HL-60 (cell line): ENCODE results near the gene MYBPHL.
A peak's percentile ranks its signal among the peaks of the same experiment; 100 is the strongest.

Experiments used
- DNase-seq, 2 experiments: peaks; one replicate each; pipeline ENCODE4 v3.0.0-alpha.2; 2010 to 2020; ENCODE audit warnings: low read depth in 1 of 2, low spot score in 1 of 2
- H3K27ac ChIP-seq: fragments of 250-450 bp; sonication (Bioruptor Pico); replicated peaks from 2 replicates; pipeline ENCODE4 v1.5.1; 2020; ENCODE audit warnings: mild to moderate bottlenecking, moderate library complexity
- H3K27me3 ChIP-seq: fragments of 250-450 bp; sonication (Bioruptor Pico); 2 replicates; pipeline ENCODE4 v1.5.1; 2021; ENCODE audit warnings: mild to moderate bottlenecking, moderate library complexity; ENCODE audit not compliant: insufficient read depth, poor library complexity, severe bottlenecking
- H3K4me3 ChIP-seq: replicated peaks from 2 replicates; pipeline ENCODE4 v1.5.1; 2011; ENCODE audit warnings: mild to moderate bottlenecking, control low read depth, low read length; ENCODE audit not compliant: insufficient read depth
- CTCF ChIP-seq: IDR thresholded peaks from one replicate; pipeline ENCODE4 v1.5.1; 2011; ENCODE audit warnings: low read length, control low read depth, inconsistent platforms; ENCODE audit not compliant: insufficient read depth
- GABPA ChIP-seq: IDR thresholded peaks from 2 replicates; pipeline ENCODE4 v1.6.1; 2012; ENCODE audit warnings: low read depth
- POLR2AphosphoS5 ChIP-seq: IDR thresholded peaks from 2 replicates; pipeline ENCODE4 v1.6.1; 2012; ENCODE audit warnings: low read depth
- SPI1 ChIP-seq: IDR thresholded peaks from 2 replicates; pipeline ENCODE4 v1.6.1; 2012; ENCODE audit warnings: low read depth, mild to moderate bottlenecking, borderline replicate concordance
- TF ChIP-seq, protein P1 (sequence below): IDR thresholded peaks from 2 replicates; pipeline ENCODE4 v1.6.1; 2012; ENCODE audit warnings: low read depth; ENCODE audit not compliant: insufficient replicate concordance

MYBPHL gene

GRCh38 chr1:109281680-109282496 lies 24.9 kb downstream of the MYBPHL start:
- no peaks in the 10 kb centered on the region for H3K27me3 ChIP-seq
- H3K27ac ChIP-seq = peak overlapping the region; percentile 82
- TF ChIP-seq, protein P1, sequence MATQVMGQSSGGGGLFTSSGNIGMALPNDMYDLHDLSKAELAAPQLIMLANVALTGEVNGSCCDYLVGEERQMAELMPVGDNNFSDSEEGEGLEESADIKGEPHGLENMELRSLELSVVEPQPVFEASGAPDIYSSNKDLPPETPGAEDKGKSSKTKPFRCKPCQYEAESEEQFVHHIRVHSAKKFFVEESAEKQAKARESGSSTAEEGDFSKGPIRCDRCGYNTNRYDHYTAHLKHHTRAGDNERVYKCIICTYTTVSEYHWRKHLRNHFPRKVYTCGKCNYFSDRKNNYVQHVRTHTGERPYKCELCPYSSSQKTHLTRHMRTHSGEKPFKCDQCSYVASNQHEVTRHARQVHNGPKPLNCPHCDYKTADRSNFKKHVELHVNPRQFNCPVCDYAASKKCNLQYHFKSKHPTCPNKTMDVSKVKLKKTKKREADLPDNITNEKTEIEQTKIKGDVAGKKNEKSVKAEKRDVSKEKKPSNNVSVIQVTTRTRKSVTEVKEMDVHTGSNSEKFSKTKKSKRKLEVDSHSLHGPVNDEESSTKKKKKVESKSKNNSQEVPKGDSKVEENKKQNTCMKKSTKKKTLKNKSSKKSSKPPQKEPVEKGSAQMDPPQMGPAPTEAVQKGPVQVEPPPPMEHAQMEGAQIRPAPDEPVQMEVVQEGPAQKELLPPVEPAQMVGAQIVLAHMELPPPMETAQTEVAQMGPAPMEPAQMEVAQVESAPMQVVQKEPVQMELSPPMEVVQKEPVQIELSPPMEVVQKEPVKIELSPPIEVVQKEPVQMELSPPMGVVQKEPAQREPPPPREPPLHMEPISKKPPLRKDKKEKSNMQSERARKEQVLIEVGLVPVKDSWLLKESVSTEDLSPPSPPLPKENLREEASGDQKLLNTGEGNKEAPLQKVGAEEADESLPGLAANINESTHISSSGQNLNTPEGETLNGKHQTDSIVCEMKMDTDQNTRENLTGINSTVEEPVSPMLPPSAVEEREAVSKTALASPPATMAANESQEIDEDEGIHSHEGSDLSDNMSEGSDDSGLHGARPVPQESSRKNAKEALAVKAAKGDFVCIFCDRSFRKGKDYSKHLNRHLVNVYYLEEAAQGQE = no peak
- TF ChIP-seq POLR2AphosphoS5 = 0 out of 2 replicates have a peak, but pooled peaks have one; percentile 36
- TF ChIP-seq SPI1 = peak; percentile 19; the same call in 1 of the 2 replicates
- peak overlapping the region; percentile 84 for H3K4me3 ChIP-seq
- DNase-seq = peak in 1 of 2 experiments; percentile 69

DNA sequence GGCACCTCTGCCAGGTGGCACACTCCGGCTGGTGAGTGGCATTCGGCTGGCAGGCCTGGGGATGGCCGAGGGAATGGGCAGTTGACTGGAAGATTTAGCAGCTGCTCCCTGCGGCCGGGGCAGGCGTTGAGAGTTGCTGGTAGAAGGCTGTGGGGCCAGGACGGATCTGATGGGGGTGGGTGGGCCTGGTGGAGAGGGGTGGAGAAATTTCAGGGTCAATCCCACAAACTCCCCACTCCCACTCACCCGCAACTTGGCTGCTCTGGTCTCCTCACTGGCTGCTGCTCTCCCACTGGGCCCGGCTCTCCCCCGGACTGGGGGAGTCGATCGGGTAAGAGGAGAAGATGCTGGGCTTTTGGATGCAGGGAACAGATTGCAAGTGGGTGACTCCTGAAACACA lies 25.9 kb downstream of the MYBPHL start:
- DNase-seq = no peak
- H3K27ac ChIP-seq = no peak overlapping the region
- H3K4me3 ChIP-seq = no peak overlapping the region
- H3K27me3 ChIP-seq = no peaks in the 10 kb centered on the region
- TF ChIP-seq CTCF (no peak), POLR2AphosphoS5 (no peak), GABPA (no peak), SPI1 (no peak)
- TF ChIP-seq, protein P1 = no peak

DNA sequence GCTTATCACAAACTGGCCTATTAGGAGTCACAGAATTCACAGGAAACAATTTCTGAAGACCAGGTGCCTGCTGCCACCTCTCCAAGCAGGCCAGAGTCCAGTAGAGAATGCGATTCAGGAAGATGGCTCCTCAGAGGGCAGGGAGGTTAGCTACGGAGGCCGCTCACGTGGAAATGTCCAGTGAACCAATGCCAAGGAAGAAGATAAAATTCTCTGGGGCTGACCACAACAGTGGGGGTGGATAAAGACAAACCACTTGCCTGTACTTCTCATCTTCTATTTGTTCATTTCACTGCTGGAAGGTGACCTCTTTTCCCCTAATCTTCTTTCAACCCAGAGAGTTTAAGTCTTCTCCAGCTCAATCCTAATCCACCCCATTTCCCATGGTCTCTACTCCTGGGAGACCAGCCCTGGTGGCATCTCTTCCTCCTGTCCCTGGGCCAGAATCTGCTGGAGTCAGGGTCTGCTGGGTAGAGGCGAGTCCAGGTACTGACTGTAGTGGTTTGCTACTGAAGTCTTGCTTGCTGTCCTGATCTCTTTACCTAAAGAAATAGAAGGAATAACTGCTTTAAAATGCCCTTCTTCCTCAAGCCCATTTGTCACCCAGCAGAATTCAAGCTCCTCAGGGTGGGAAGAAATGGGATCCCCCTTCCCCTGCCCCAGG lies 27.1 kb downstream of the MYBPHL start:
- Histone ChIP-seq H3K4me3 (no peak overlapping the region), H3K27ac (no peak overlapping the region), H3K27me3 (no peaks in the 10 kb centered on the region)
- no peak for TF ChIP-seq POLR2AphosphoS5
- TF ChIP-seq SPI1 = no peak
- no peak for TF ChIP-seq GABPA
- TF ChIP-seq, protein P1 = no peak
- TF ChIP-seq CTCF = no peak
- no peak for DNase-seq
